Measurements from ENCODE around the gene GNA12.
"Not testable (repeated sequence)": the region's sequence is repeated elsewhere in the genome, so short reads cannot be mapped to it uniquely, and the experiment has no call there.

GRCh38 chr7:2678454-2678853, 165.7 kb downstream of the GNA12 start:
- TF ChIP-seq CTCF, POLR2A (IDR thresholded peaks at IDR 0.05): not testable (repeated sequence)

Data from right lobe of liver (tissue), 4 donors.